Psoas muscle (tissue), 8 donors: ENCODE measurements around the gene CRADD. TPM values are rescaled to one million over a fixed set of nuclear protein-coding genes. Genes with fewer than 3 reads are reported as not detected.

Source experiments
- ATAC-seq, 4 donors: fragments of 200-7000 bp; cut with Tn5 transposase; one replicate each; pipeline ENCODE4 v1.9.1; 2020; ENCODE audit warnings: moderate library complexity in 3 of 4, mild to moderate bottlenecking in 2 of 4
- DNase-seq, 2 donors: peaks; one replicate each; pipeline ENCODE4 v3.0.0-alpha.2; 2020
- H3K27ac ChIP-seq: fragments of 200-600 bp; one replicate; pipeline ENCODE4 v1.8.0; 2022
- H3K27me3 ChIP-seq, 3 donors: fragments of 200-600 bp in 1 of 3; one replicate each; pipeline versions ENCODE4 v1.6.1 to v1.8.0; 2013 to 2022; ENCODE audit warnings: low read length in 2 of 3, mild to moderate bottlenecking in 2 of 3, moderate library complexity in 1 of 3; ENCODE audit not compliant: insufficient read depth in 3 of 3
- H3K36me3 ChIP-seq, 2 donors: fragments of 200-600 bp in 1 of 2; one replicate each; pipeline versions ENCODE4 v1.6.1 to v1.8.0; 2013 to 2022; ENCODE audit warnings: low read depth in 1 of 2, mild to moderate bottlenecking in 1 of 2, moderate library complexity in 1 of 2; ENCODE audit not compliant: insufficient read depth in 1 of 2
- H3K4me1 ChIP-seq: fragments of 200-600 bp; one replicate; pipeline ENCODE4 v1.8.0; 2022
- H3K4me3 ChIP-seq: fragments of 200-600 bp; one replicate; pipeline ENCODE4 v1.8.0; 2022; ENCODE audit warnings: mild to moderate bottlenecking
- H3K9me3 ChIP-seq: fragments of 200-600 bp; one replicate; pipeline ENCODE4 v1.8.0; 2022
- WGBS, 3 donors: extraction: QIAGEN DNeasy Blood & Tissue Kit; methylation state at CpG; one replicate each; pipeline versions ENCODE4 v1.1.6 to v1.1.7; 2013; 5-methylcytosine and 5-hydroxymethylcytosine counted together
- intact Hi-C, 2 donors: fragments of 100-400 bp; cut with DNase I; formaldehyde crosslinking; loops; one replicate each; pipeline versions ENCODE4 v1.11.0 to v1.14.2; 2022
- polyA plus RNA-seq, 3 donors: library from polyadenylated mRNA; stranded (reverse); fragments of 200-250 nt; gene quantifications; one replicate each; pipeline ENCODE4 v1.2.3, GENCODE V29; 2013
- total RNA-seq, 4 donors: library from RNA; stranded (reverse); fragmentation: NEBNext Ultra II Directional in 2 of 4; extraction: Animal tissue kit (Norgen Biotek cat#: 25700) in 2 of 4; gene quantifications; one replicate each; pipeline versions ENCODE4 v1.2.1 to v1.2.4, GENCODE V29; 2021 to 2023
- TF ChIP-seq, protein P1 (sequence below): fragments of 200-600 bp; IDR thresholded peaks from one replicate; pipeline ENCODE4 v1.8.0; 2022; ENCODE audit warnings: antibody characterized with exemption
- donor health status: healthy with polysubstance abuse.
- donor health status: DM: no; HTN: no; CAD: no; lungs with moderate emphysema.
- donor health status: Bipolar disorder and iron deficiency.
- donor health status: healthy.
- donor health status: DM: yes; HTN: yes; CAD: no.
- donor health status: DM: no; HTN: no; CAD: no.
- donor health status: DM: no; HTN: no; CAD: no.
- donor health status: DM: yes; HTN: yes; CAD: no.

Gene CRADD
- total and polyA plus RNA-seq, 7 donors, result 11.0 to 21.1 (median 12.7) TPM

DNA sequence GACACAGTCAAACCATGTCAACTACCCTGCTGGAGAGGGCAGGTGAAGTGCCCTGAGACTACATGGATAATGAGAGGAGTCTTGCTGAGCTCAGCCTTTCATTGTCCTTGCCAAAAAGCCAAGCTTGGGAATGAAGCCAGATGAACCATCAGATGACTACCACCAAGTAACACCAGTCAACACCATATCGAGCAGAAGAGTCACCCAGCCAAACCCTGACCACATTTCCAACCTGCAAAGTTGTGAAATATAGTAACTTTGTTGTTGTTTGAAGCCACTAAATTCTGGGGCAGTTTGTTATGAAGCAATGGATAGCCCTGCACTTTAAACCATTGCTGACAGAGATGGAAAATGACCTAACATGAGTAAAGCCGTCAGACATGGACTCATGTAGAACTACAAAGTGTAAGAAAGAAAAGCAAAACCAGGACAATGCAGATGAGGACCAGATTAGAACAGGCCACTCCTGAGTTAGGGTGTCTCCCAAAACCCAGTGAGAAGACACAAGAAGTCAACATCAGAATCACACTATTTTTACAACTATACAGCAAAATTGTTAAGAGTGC lies 12.5 kb upstream of the CRADD start:
- Histone ChIP-seq H3K9me3 (no peaks in the 10 kb centered on the region), H3K36me3 (no peaks in the 10 kb centered on the region), H3K4me1 (peaks cover 20% of the 10 kb centered on the region), H3K27ac (peak overlapping the region; percentile 90), H3K27me3 (no peaks in the 10 kb centered on the region), H3K4me3 (no peak overlapping the region)
- WGBS, 3 donors, result 50 to 74% (median 69%) methylated on average over 2 of the region's 2 CpGs
- ATAC-seq, result peak in 1 of 4 donors; percentile 30
- DNase-seq, result no peak
- TF ChIP-seq, protein P1, sequence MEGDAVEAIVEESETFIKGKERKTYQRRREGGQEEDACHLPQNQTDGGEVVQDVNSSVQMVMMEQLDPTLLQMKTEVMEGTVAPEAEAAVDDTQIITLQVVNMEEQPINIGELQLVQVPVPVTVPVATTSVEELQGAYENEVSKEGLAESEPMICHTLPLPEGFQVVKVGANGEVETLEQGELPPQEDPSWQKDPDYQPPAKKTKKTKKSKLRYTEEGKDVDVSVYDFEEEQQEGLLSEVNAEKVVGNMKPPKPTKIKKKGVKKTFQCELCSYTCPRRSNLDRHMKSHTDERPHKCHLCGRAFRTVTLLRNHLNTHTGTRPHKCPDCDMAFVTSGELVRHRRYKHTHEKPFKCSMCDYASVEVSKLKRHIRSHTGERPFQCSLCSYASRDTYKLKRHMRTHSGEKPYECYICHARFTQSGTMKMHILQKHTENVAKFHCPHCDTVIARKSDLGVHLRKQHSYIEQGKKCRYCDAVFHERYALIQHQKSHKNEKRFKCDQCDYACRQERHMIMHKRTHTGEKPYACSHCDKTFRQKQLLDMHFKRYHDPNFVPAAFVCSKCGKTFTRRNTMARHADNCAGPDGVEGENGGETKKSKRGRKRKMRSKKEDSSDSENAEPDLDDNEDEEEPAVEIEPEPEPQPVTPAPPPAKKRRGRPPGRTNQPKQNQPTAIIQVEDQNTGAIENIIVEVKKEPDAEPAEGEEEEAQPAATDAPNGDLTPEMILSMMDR, result no peak
- intact Hi-C loops, result loop anchor here in 1 of 2 donors (10.0 kb wide), 1 partner anchor 90 kb away; the partner anchor contains the start of gene SOCS2

DNA sequence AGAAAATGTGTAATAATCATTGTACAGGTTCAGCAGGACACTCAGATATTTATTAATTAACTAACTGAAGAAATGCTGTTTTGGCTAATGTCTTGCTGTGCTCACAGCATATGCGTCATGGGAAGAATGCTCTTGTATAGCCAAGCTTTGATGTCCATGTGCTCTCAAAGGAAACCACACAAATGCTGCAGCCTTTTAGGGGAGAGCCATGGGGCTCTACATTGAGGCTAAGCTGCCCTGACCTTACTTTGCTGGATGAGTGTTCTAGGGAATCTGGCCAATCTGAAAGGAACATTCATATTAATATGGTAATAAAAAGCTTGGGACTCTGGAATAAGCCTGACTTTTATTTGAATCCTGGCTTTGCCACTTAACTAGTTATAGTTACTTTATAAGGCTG lies 9.5 kb upstream of the CRADD start:
- no peak for DNase-seq
- TF ChIP-seq, protein P1, result no peak
- Histone ChIP-seq H3K36me3 (no peaks in the 10 kb centered on the region), H3K4me1 (peaks cover 13% of the 10 kb centered on the region), H3K27me3 (no peaks in the 10 kb centered on the region), H3K9me3 (no peaks in the 10 kb centered on the region), H3K4me3 (no peak overlapping the region), H3K27ac (no peak overlapping the region)
- WGBS, 3 donors, result 65 to 84% (median 79%) methylated on average over 1 of the region's 1 CpG
- no peak for ATAC-seq
- intact Hi-C loops, result loop anchor here in 1 of 2 donors (10.0 kb wide), 1 partner anchor 93 kb away; the partner anchor contains the start of gene SOCS2

DNA sequence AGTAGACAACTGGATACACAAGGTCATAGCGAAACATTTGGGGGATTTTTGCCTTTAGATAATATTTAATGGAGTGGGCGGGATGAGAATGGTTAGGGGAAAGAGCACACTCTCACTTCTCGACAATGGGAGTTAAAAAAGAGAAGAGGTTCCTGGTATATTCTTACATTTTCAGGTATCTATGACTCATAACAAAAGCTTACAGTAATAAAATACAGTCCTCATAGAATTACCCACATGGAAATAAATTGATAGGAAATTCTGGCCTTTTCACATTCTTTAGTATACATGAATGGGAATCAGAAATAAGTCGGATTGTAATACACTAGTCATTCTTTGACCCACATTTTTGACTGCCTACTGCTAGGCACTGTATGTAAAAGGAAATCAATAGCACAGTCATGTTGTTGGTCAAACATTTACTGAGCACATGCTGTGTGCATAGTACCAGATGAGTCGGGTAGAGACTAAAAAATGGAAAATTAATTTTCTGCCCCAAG lies 8.2 kb upstream of the CRADD start:
- H3K9me3 ChIP-seq, result no peaks in the 10 kb centered on the region
- no peaks in the 10 kb centered on the region for H3K36me3 ChIP-seq
- ATAC-seq (no peak), DNase-seq (no peak)
- H3K4me3 ChIP-seq, result no peak overlapping the region
- WGBS, 3 donors, result 90 to 96% (median 92%) methylated on average over 5 of the region's 5 CpGs
- H3K27ac ChIP-seq, result no peak overlapping the region
- peaks cover 4% of the 10 kb centered on the region for H3K4me1 ChIP-seq
- TF ChIP-seq, protein P1, result no peak
- intact Hi-C loops, result loop anchor here in 1 of 2 donors (10.0 kb wide), 1 partner anchor 94 kb away; the partner anchor contains the start of gene SOCS2
- no peaks in the 10 kb centered on the region for H3K27me3 ChIP-seq

DNA sequence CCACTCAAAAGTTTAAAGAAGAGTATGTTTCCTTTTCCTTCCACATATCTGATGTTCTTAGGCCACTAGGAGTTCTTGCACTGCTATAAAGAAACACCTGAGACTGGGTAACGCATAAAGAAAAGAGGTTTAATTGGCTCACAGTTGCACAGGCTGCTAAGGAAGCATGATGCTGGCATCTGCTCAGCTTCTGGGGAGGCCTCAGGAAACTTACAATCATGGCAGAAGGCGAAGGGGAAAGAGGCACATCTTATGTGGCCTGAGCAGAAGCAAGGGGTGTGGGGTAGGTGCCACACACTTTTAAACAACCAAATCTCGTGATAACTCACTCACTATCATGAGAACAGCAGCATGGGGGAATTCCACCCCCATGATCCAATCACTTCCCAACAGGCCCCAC lies 7.7 kb upstream of the CRADD start:
- Histone ChIP-seq H3K9me3 (no peaks in the 10 kb centered on the region), H3K27me3 (no peaks in the 10 kb centered on the region), H3K4me1 (peaks cover 3% of the 10 kb centered on the region), H3K36me3 (no peaks in the 10 kb centered on the region), H3K27ac (no peak overlapping the region), H3K4me3 (no peak overlapping the region)
- TF ChIP-seq, protein P1, result no peak
- DNase-seq (no peak), ATAC-seq (no peak)
- WGBS, 3 donors, result 93 to 97% (median 96%) methylated on average over 3 of the region's 3 CpGs
- intact Hi-C loops, result loop anchor here in 1 of 2 donors (10.0 kb wide), 1 partner anchor 95 kb away; the partner anchor contains the start of gene SOCS2
